GM21528 (cell line): ENCODE data around the gene ELOF1.
"Not testable (repeated sequence)": the region's sequence is repeated elsewhere in the genome, so short reads cannot be mapped to it uniquely, and the experiment has no call there.

Experiments
- ATAC-seq: cut with Tn5 transposase; IDR thresholded peaks from one replicate; pipeline ENCODE4 v1.9.1; 2021; ENCODE audit warnings: mild to moderate bottlenecking, moderate library complexity; ENCODE audit not compliant: unreplicated experiment, low FRiP score

The ELOF1 gene

GRCh38 chr19:11558881-11559828 lies at the start of gene ELOF1:
TSS of gene ELOF1 (minus strand) at chr19:11559230. CDS start at chr19:11554347, 4,883 bp downstream.
- peak; percentile 71 for ATAC-seq

DNA sequence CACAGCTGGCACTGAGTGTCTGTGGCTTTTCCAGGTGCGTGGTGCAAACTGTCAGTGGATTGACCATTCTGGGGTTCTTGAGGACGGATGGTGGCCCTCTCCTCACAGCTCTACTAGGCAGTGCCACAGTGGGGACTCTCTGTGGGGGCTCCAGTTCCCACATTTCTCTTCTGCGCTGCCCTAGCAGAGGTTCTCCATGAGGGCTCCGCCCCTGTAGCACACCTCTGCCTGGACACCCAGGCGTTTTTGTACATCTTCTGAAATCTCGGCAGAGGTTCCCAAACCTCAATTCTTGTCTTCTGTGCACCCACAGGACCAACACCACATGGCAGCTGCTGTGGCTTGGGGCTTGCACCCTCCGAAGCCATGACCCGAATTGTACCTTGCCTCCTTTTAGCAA lies 47.5 kb upstream of the ELOF1 start:
- no peak for ATAC-seq

- ATAC-seq, result not testable (repeated sequence)
Observed at GRCh38 chr19:11599704-11600103, 40.7 kb upstream of the ELOF1 start.

DNA sequence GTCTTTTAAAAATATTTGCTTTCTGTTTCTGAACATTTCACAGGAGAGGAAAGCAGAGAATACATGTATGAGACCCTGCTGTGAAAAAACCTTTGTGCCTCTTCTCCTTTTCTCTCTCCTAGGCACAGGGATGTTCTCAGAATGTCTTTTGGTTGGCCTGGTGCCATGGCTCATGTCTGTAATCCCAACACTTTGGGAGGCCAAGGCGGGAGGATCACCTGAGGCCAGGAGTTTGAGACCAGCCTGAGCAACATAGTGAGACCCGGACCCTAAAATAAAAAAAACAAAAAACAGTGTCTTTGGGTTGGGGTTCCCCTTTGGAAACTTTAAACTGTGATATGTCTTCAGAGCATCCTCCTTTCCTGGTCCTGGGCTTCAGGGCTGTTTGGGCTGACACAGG lies 39.7 kb upstream of the ELOF1 start:
- no peak for ATAC-seq

DNA sequence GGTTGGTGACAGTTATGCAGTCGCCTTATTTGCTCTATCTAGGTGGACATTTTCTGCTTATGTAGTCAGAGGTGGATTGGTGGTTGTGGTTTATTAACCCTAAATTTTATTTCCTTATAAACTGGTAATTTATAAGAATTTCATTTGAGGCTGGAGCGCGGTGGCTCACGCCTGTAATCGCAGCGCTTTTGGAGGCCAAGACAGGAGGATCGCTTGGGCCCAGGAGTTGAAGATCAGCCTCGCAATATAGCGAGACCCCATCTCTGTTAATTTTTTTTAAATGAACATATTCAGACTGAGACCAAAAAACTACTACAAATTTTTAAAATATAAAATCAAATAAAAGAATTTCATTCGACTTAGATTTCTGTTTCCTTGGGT lies 39.1 kb upstream of the ELOF1 start:
- ATAC-seq, result no peak

DNA sequence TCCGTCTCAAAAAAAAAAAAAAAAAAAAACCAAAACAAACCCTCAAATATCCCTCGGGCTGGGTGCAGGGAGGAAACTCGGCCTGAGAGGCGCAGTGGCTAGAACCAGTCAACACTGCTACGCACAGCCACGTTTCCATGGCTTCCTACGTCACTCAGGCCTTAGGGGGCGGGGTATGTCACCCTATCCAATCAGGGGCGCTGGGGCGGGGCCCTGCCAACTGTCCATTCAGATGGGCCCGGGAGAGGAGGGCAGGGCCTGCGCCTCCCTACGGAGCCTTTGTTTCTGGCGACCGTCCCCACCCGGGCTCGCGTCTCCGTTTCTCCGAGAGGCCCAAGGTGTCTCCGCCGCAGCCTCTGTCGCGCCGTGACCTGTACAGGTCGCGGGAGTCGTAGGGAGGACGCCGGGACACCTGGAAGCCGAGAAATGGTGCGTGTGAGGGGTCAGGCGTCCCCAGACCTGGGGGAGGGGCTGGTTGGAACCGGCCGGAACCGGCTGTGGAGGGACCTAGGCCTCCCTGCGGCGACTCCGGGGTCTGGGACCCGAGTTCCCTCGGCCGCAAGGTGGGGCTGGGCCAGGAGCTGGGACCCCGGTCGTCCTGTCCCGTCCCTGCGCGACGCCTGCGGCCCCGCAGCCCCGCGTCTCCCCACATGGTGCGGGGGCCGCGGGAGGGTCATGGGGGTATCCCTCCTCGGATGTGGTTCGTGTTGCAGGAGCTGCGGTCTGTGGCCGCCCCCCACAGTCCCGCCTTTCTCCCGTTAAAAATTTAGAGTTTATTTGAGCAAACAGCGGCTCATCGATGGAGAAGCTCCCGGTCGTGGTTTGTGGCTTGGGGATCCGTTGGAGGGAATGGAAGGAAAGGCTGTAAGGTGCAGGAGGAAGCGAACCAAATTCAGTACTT lies 38.4 kb upstream of the ELOF1 start, which contains the start of gene ZNF627:
TSS of gene ZNF627 (plus strand) at position 282 of the 901 bp plus-strand sequence. CDS start at position 427, 145 bp downstream.
- peak; percentile 94 for ATAC-seq

GRCh38 chr19:11596156-11596555 lies 37.1 kb upstream of the ELOF1 start:
- ATAC-seq, result no peak

GRCh38 chr19:11594084-11594483 lies 35.1 kb upstream of the ELOF1 start:
- no peak for ATAC-seq

- ATAC-seq, result no peak
Observed at GRCh38 chr19:11587975-11588631, 29.1 kb upstream of the ELOF1 start.

- no peak for ATAC-seq
Observed at GRCh38 chr19:11587302-11587974, 28.4 kb upstream of the ELOF1 start.

DNA sequence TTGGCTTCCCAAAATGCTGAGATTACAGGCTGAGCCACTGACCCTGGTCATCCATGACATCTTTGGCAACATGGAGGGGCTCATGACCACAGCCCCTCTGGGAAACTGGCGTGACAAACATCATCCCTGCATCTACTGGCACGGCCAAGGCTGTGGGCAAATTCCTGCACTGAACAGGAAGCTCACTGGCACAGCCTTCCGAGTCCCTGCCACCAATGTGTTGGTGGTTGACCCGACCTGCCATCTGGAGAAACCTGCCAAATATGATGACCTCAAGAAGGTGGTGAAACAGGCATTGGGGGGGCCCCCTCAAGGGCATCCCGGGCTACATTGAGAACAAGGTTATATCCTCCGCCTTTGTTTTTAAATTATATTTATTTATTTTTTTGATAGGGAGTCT lies 27.3 kb upstream of the ELOF1 start:
- no peak for ATAC-seq

DNA sequence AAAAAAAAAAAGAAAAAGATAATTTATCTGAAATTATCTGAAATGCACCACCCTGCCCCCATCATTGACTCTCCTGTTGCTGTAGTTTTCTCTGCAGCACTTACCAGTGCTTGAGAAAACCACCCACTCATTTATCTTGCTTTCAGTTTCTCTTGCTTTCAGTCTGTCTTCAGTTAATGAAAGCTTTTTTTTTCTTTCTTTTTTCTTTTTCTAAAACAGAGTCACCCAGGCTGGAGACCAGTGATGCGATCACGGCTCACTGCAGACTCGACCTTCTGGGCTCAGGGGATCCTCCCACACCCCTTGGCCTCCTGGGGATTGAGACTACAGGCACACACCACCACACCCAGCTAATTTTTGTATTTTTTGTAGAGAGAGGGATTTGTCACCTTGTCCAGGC lies 22.7 kb upstream of the ELOF1 start:
- peak; percentile 63 for ATAC-seq

GRCh38 chr19:11580116-11580515 lies 21.1 kb upstream of the ELOF1 start:
- no peak for ATAC-seq

GRCh38 chr19:11578258-11579142 lies 19.5 kb upstream of the ELOF1 start:
- ATAC-seq, result no peak

GRCh38 chr19:11577451-11578257 lies 18.6 kb upstream of the ELOF1 start, which contains the start of gene ACP5:
TSS of gene ACP5 (minus strand) at chr19:11577645. CDS start at chr19:11577317, 328 bp downstream.
- no peak for ATAC-seq

- no peak for ATAC-seq
Observed at GRCh38 chr19:11576227-11576626, 17.2 kb upstream of the ELOF1 start.

GRCh38 chr19:11574689-11575088 lies 15.7 kb upstream of the ELOF1 start:
- ATAC-seq, result no peak

DNA sequence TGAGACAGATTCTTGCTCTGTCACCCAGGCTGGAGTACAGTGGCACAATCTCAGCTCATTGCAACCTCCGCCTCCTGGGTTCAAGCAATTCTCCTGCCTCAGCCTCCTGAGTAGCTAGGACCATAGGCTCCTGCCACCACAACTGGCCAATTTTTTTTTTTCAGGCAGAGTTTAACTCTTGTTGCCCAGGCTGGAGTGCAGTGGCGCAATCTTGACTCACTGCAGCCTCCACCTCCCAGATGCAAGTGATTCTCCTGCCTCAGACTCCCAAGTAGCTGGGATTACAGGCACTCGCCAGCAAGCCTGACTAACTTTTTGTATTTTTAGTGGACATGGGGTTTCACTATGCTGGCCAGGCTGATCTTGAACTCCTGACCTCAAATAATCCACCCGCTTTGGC lies 14.7 kb upstream of the ELOF1 start:
- not testable (repeated sequence) for ATAC-seq
